ENCODE results near the gene PDCD1LG2. TPM values are rescaled to one million over a fixed set of nuclear protein-coding genes. Genes with fewer than 3 reads are reported as not detected.

Gene PDCD1LG2
- total RNA-seq, 2 donors from 2014 or later: 1.3 to 3.0 TPM

GRCh38 chr9:5587024-5587423 is 76.7 kb downstream of the PDCD1LG2 start:
- ATAC-seq (replicated peaks in 1 of 2) (peak; percentile 83 to 86), DNase-seq (peak; percentile 80)
- Mint-ChIP-seq H3K27me3 (ENCODE audit: low read depth) (no peaks in the 10 kb centered on the region), H3K4me3 (peak overlapping the region; percentile 65 to 68), H3K4me1 (ENCODE audit: low read depth) (peaks cover 81% of the 10 kb centered on the region), H3K27ac (peak overlapping the region; percentile 93), H3K9me3 (no peaks in the 10 kb centered on the region), H3K36me3 (ENCODE audit: insufficient read depth in 2 of 2) (peaks cover 2 to 5% of the 10 kb centered on the region in 2 donors)

GRCh38 chr9:5592231-5592630 is 81.9 kb downstream of the PDCD1LG2 start:
- H3K27ac Mint-ChIP-seq: no peak overlapping the region
- DNase-seq (no peak), ATAC-seq (replicated peaks in 1 of 2) (no peak)
- H3K27me3 Mint-ChIP-seq (ENCODE audit: low read depth): no peaks in the 10 kb centered on the region
- no peaks in the 10 kb centered on the region for H3K9me3 Mint-ChIP-seq
- H3K4me1 Mint-ChIP-seq (ENCODE audit: low read depth): peaks cover 75% of the 10 kb centered on the region
- no peaks in the 10 kb centered on the region for H3K36me3 Mint-ChIP-seq (ENCODE audit: insufficient read depth in 2 of 2)
- no peak overlapping the region for H3K4me3 Mint-ChIP-seq

- Mint-ChIP-seq H3K36me3 (ENCODE audit: insufficient read depth in 2 of 2) (no peaks in the 10 kb centered on the region), H3K27me3 (ENCODE audit: low read depth) (no peaks in the 10 kb centered on the region), H3K4me1 (ENCODE audit: low read depth) (peaks cover 68% of the 10 kb centered on the region), H3K27ac (no peak overlapping the region), H3K9me3 (no peaks in the 10 kb centered on the region), H3K4me3 (no peak overlapping the region)
- ATAC-seq (replicated peaks in 1 of 2) (no peak), DNase-seq (no peak)
These were observed 82.6 kb downstream of the PDCD1LG2 start for GRCh38 chr9:5592904-5593303.

DNA sequence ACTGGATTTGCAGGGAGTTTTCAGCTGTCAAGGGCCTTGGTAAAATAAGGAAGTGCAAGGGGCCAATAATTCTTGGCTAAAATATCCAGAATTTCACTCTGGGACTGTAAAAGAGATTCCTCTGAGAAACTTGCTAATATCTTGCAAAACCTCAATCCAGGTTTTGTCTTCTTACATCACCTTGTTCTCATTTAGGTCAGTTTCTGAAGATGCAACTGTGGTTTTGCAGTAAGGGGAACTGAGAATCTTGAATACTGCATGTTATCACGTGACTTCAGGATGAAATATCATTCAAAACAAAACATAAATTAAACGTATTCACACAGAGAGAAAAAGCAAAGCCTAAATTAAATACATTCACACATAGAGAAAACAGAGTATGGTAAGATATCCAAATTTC is 83.6 kb downstream of the PDCD1LG2 start:
- H3K4me1 Mint-ChIP-seq (ENCODE audit: low read depth): peaks cover 64% of the 10 kb centered on the region
- H3K27me3 Mint-ChIP-seq (ENCODE audit: low read depth): no peaks in the 10 kb centered on the region
- DNase-seq: no peak
- no peaks in the 10 kb centered on the region for H3K9me3 Mint-ChIP-seq
- H3K4me3 Mint-ChIP-seq: peak overlapping the region; percentile 14 to 75
- peak in 1 of 2 donors; percentile 65 for ATAC-seq (replicated peaks in 1 of 2)
- H3K36me3 Mint-ChIP-seq (ENCODE audit: insufficient read depth in 2 of 2): no peaks in the 10 kb centered on the region
- H3K27ac Mint-ChIP-seq: peak overlapping the region; percentile 59

DNA sequence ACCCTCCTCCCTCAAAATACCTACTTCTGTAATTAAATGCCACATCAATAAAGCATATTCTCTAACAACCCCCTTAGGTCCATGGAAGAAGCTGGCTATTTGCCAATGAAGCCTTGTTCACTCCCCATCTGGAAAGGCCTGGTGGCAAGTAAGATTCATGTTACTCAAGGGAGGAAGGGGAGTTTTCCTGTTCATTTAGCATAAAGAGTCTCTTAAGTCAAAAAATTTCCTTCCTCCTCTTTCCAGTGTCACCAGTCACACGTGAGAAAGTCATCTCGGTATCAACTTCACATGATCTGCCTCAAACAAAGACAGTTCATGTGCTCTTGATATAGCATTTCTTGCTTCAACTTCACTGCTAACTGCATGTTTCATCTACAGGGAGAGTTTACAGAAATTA is 85.8 kb downstream of the PDCD1LG2 start:
- H3K36me3 Mint-ChIP-seq (ENCODE audit: insufficient read depth in 2 of 2): no peaks in the 10 kb centered on the region
- no peaks in the 10 kb centered on the region for H3K9me3 Mint-ChIP-seq
- H3K4me1 Mint-ChIP-seq (ENCODE audit: low read depth): peaks cover 53% of the 10 kb centered on the region
- H3K27me3 Mint-ChIP-seq (ENCODE audit: low read depth): no peaks in the 10 kb centered on the region
- DNase-seq (no peak), ATAC-seq (replicated peaks in 1 of 2) (no peak)
- peak overlapping the region in 1 of 2 donors; percentile 23 for H3K4me3 Mint-ChIP-seq
- H3K27ac Mint-ChIP-seq: peak overlapping the region; percentile 59

DNA sequence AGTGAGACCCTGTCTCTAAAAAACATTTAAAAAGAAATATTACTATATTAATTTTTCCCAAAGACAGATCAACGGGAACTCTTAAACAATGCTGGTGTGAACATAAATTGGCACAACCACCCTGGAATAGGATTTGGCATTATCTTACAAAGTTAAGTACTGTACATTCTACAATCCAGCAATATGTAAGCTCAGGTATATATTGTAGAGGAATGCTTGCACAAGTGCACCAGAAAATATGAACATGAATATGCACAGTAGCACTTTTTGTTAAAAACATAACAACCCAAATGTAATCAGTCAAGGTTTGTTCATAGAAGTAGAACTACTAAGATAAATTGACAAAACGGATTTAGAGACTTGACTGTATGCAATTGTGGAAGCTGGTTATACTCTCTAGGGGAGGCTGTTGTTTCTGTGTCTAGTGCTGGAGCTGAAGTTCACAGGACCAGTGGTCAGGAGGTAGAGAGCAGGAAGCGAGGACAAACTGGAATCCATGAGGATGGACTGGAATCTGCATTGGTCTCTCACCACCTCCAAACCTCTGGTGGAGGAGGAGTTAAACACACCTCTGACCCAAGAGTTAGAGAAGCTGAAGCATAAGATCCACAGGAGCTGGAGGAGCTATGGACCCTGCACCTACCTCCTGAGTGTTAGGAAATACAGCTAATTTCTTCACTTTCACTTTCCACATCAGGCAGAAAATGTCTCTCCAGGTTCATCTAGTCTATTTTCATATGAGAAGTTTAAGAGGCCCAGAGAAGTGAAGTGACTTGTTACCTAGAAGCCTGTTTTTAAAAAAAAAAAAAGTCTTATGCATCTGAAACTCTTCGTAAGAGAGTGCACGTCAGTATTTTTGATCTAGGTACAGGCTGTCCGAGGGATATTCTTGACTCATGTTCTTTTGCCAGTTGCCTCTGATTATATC is 98.2 kb downstream of the PDCD1LG2 start:
- Mint-ChIP-seq H3K4me1 (ENCODE audit: low read depth) (peaks cover 12% of the 10 kb centered on the region), H3K36me3 (ENCODE audit: insufficient read depth in 2 of 2) (peaks cover 0 to 2% of the 10 kb centered on the region in 2 donors), H3K9me3 (peaks cover 0 to 1% of the 10 kb centered on the region in 2 donors), H3K4me3 (peak overlapping the region; percentile 50 to 72), H3K27me3 (ENCODE audit: low read depth) (no peaks in the 10 kb centered on the region), H3K27ac (no peak overlapping the region)
- no peak for DNase-seq
- ATAC-seq (replicated peaks in 1 of 2): peak; percentile 73 to 81

- DNase-seq (no peak), ATAC-seq (replicated peaks in 1 of 2) (no peak)
- peak overlapping the region; percentile 50 to 72 for H3K4me3 Mint-ChIP-seq
- no peak overlapping the region for H3K27ac Mint-ChIP-seq
- H3K4me1 Mint-ChIP-seq (ENCODE audit: low read depth): peaks cover 15% of the 10 kb centered on the region
- H3K36me3 Mint-ChIP-seq (ENCODE audit: insufficient read depth in 2 of 2): peaks cover 0 to 2% of the 10 kb centered on the region in 2 donors
- peaks cover 0 to 1% of the 10 kb centered on the region in 2 donors for H3K9me3 Mint-ChIP-seq
- H3K27me3 Mint-ChIP-seq (ENCODE audit: low read depth): no peaks in the 10 kb centered on the region
These were observed 98.9 kb downstream of the PDCD1LG2 start for GRCh38 chr9:5609226-5609596.

- Mint-ChIP-seq H3K27ac (no peak overlapping the region), H3K36me3 (ENCODE audit: insufficient read depth in 2 of 2) (peaks cover 0 to 4% of the 10 kb centered on the region in 2 donors), H3K4me1 (ENCODE audit: low read depth) (peaks cover 27% of the 10 kb centered on the region), H3K9me3 (peaks cover 0 to 1% of the 10 kb centered on the region in 2 donors), H3K27me3 (ENCODE audit: low read depth) (no peaks in the 10 kb centered on the region), H3K4me3 (no peak overlapping the region)
- DNase-seq: no peak
- no peak for ATAC-seq (replicated peaks in 1 of 2)
These were observed 100.2 kb downstream of the PDCD1LG2 start for GRCh38 chr9:5610491-5610890.

DNA sequence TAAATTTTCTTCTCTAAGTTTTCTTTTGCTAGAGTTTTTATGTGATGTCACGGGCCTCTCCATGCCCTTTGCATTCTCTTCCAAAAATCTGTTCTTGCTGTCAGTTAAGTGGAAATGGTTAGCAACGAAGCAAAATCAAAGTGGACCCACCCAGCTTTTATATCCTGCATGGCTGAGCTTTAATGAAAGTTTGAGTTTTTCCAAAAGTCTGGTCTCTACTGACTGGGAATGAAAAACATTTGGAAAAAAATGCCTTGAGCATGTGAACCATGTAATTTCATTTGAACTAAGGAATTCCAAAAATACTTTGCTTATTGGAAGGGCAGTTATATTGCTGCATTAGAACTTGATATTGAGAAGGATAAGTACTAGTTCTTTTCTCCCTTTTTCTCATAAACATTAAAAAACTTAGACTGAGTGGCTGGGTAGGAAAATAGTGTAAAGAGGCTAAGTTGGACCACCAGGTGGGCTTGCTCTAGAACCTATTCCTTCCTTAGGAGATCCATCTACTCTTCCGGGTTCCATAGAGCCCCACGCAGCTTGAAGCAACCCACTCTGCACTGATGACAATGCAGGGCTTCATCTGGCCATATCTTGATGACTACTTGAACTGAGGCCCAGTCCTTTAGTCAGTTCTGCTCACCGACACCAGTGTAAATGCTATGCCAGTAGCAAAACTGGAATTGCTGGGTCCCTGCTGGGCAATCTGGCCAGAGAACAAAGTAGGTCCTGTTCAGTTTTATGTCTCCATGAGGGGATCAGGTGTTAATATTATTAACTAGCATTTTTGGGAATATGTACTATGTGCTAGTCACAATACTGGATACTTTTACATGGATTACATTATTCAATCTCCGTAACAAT is 101.2 kb downstream of the PDCD1LG2 start:
- H3K4me1 Mint-ChIP-seq (ENCODE audit: low read depth): peaks cover 27% of the 10 kb centered on the region
- no peaks in the 10 kb centered on the region for H3K9me3 Mint-ChIP-seq
- H3K4me3 Mint-ChIP-seq: no peak overlapping the region
- H3K27ac Mint-ChIP-seq: no peak overlapping the region
- H3K27me3 Mint-ChIP-seq (ENCODE audit: low read depth): no peaks in the 10 kb centered on the region
- ATAC-seq (replicated peaks in 1 of 2): no peak
- no peak for DNase-seq
- H3K36me3 Mint-ChIP-seq (ENCODE audit: insufficient read depth in 2 of 2): peaks cover 0 to 4% of the 10 kb centered on the region in 2 donors

- no peaks in the 10 kb centered on the region for H3K27me3 Mint-ChIP-seq (ENCODE audit: low read depth)
- ATAC-seq (replicated peaks in 1 of 2): no peak
- H3K4me3 Mint-ChIP-seq: no peak overlapping the region
- no peak overlapping the region for H3K27ac Mint-ChIP-seq
- H3K36me3 Mint-ChIP-seq (ENCODE audit: insufficient read depth in 2 of 2): peaks cover 0 to 2% of the 10 kb centered on the region in 2 donors
- no peak for DNase-seq
- peaks cover 28% of the 10 kb centered on the region for H3K4me1 Mint-ChIP-seq (ENCODE audit: low read depth)
- no peaks in the 10 kb centered on the region for H3K9me3 Mint-ChIP-seq
These were observed 101.8 kb downstream of the PDCD1LG2 start for GRCh38 chr9:5612185-5612530.

DNA sequence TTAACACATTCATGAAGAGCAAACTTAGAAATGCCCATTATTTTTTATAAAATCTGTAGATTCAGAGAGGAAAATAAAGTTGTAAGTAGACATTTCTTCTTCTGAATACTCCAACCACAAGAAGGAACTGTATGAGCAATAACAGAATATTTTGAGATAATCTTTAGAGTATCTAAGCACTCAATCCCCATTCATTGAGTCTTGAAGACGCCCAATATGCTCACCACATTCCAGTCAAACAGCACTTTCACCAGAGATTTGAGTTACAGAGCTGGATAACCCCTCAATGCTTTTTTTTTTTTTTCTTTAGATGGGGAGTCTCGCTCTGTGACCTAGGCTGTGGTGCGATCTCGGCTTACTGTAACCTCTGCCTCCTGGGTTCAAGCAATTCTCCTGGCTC is 103.9 kb downstream of the PDCD1LG2 start:
- ATAC-seq (replicated peaks in 1 of 2) (peak; percentile 75 to 85), DNase-seq (no peak)
- Mint-ChIP-seq H3K4me1 (ENCODE audit: low read depth) (peaks cover 32% of the 10 kb centered on the region), H3K27me3 (ENCODE audit: low read depth) (no peaks in the 10 kb centered on the region), H3K9me3 (no peaks in the 10 kb centered on the region), H3K36me3 (ENCODE audit: insufficient read depth in 2 of 2) (peaks cover 0 to 2% of the 10 kb centered on the region in 2 donors), H3K4me3 (no peak overlapping the region), H3K27ac (no peak overlapping the region)

- no peak overlapping the region for H3K27ac Mint-ChIP-seq
- peaks cover 0 to 2% of the 10 kb centered on the region in 2 donors for H3K36me3 Mint-ChIP-seq (ENCODE audit: insufficient read depth in 2 of 2)
- peaks cover 29% of the 10 kb centered on the region for H3K4me1 Mint-ChIP-seq (ENCODE audit: low read depth)
- DNase-seq: no peak
- ATAC-seq (replicated peaks in 1 of 2): no peak
- no peaks in the 10 kb centered on the region for H3K27me3 Mint-ChIP-seq (ENCODE audit: low read depth)
- no peaks in the 10 kb centered on the region for H3K9me3 Mint-ChIP-seq
- no peak overlapping the region for H3K4me3 Mint-ChIP-seq
These were observed 104.7 kb downstream of the PDCD1LG2 start for GRCh38 chr9:5614985-5615384.

GRCh38 chr9:5617749-5618148 is 107.4 kb downstream of the PDCD1LG2 start:
- peaks cover 0 to 7% of the 10 kb centered on the region in 2 donors for H3K36me3 Mint-ChIP-seq (ENCODE audit: insufficient read depth in 2 of 2)
- peaks cover 40% of the 10 kb centered on the region for H3K4me1 Mint-ChIP-seq (ENCODE audit: low read depth)
- H3K27ac Mint-ChIP-seq: peak overlapping the region; percentile 26
- peak overlapping the region in 1 of 2 donors; percentile 3 for H3K4me3 Mint-ChIP-seq
- no peaks in the 10 kb centered on the region for H3K9me3 Mint-ChIP-seq
- ATAC-seq (replicated peaks in 1 of 2): peak; percentile 44 to 63
- no peaks in the 10 kb centered on the region for H3K27me3 Mint-ChIP-seq (ENCODE audit: low read depth)
- DNase-seq: no peak
